AG10803 (cell line): ENCODE data around the gene USP6.
"Not testable (repeated sequence)": the region's sequence is repeated elsewhere in the genome, so short reads cannot be mapped to it uniquely, and the experiment has no call there.

ENCODE experiments used
- DNase-seq: peaks from one replicate; pipeline ENCODE4 v3.0.0; 2010; ENCODE audit warnings: low read depth
- H3K4me3 ChIP-seq: 2 replicates; pipeline ENCODE4 v1.5.1; 2011; ENCODE audit warnings: mild to moderate bottlenecking, low read length, control low read depth
- CTCF ChIP-seq: conservative IDR thresholded peaks from 2 replicates; pipeline ENCODE4 v1.5.1; 2011; ENCODE audit warnings: mild to moderate bottlenecking, low read length, control low read depth, inconsistent platforms

The USP6 gene

GRCh38 chr17:5123343-5124124 lies 7.7 kb downstream of the USP6 start:
- no peak overlapping the region for H3K4me3 ChIP-seq
- no peak for DNase-seq
- no peak for TF ChIP-seq CTCF

- not testable (repeated sequence) for DNase-seq, H3K4me3 ChIP-seq
These were observed 8.4 kb downstream of the USP6 start for GRCh38 chr17:5124125-5124760.

GRCh38 chr17:5124896-5125295 lies 9.1 kb downstream of the USP6 start:
- not testable (repeated sequence) for DNase-seq, H3K4me3 ChIP-seq

- no peak overlapping the region for H3K4me3 ChIP-seq
- DNase-seq, result no peak
- TF ChIP-seq CTCF, result no peak
These were observed 11.1 kb downstream of the USP6 start for GRCh38 chr17:5126719-5127488.

GRCh38 chr17:5127910-5128309 lies 12.1 kb downstream of the USP6 start:
- DNase-seq, result no peak
- H3K4me3 ChIP-seq, result no peak overlapping the region
- TF ChIP-seq CTCF, result no peak

GRCh38 chr17:5128387-5128786 lies 12.6 kb downstream of the USP6 start:
- DNase-seq, H3K4me3 ChIP-seq: not testable (repeated sequence)

GRCh38 chr17:5128905-5129535 lies 13.2 kb downstream of the USP6 start:
- no peak for DNase-seq
- H3K4me3 ChIP-seq, result no peak overlapping the region
- no peak for TF ChIP-seq CTCF

GRCh38 chr17:5129770-5130169 lies 13.9 kb downstream of the USP6 start:
- not testable (repeated sequence) for DNase-seq, H3K4me3 ChIP-seq

GRCh38 chr17:5130261-5130660 lies 14.4 kb downstream of the USP6 start:
- DNase-seq, H3K4me3 ChIP-seq: not testable (repeated sequence)

- not testable (repeated sequence) for DNase-seq, H3K4me3 ChIP-seq
These were observed 14.9 kb downstream of the USP6 start for GRCh38 chr17:5130687-5131086.
